Ovary (tissue), 9 donors: ENCODE measurements around the gene SFI1. TPM values are rescaled to one million over a fixed set of nuclear protein-coding genes. Genes with fewer than 3 reads are reported as not detected.
A peak's percentile ranks its signal among the peaks of the same experiment; 100 is the strongest.
"Not testable (repeated sequence)": the region's sequence is repeated elsewhere in the genome, so short reads cannot be mapped to it uniquely, and the experiment has no call there.

ENCODE experiments used
- DNase-seq, 5 donors: peaks; one replicate each; pipeline ENCODE4 v3.0.0-alpha.2; 2019 to 2020
- H3K27ac ChIP-seq, 2 donors: fragments of 200-600 bp; one replicate each; pipeline versions ENCODE4 v1.5.1 to v1.8.0; 2019 to 2022
- H3K27me3 ChIP-seq: fragments of 200-600 bp; one replicate; pipeline ENCODE4 v1.8.0; 2022
- H3K36me3 ChIP-seq: fragments of 200-600 bp; sonication (generic); one replicate; pipeline ENCODE4 v1.5.1; 2019
- H3K4me1 ChIP-seq: one replicate; pipeline ENCODE4 v1.8.1; 2013; ENCODE audit warnings: mild to moderate bottlenecking, moderate library complexity; ENCODE audit not compliant: insufficient read depth
- H3K4me3 ChIP-seq: fragments of 200-600 bp; sonication (generic); one replicate; pipeline ENCODE4 v1.5.1; 2017
- H3K9me3 ChIP-seq, 2 donors: fragments of 200-600 bp in 1 of 2; sonication (generic) in 1 of 2; one replicate each; pipeline versions ENCODE4 v1.5.1 to v1.8.1; 2013 to 2019; ENCODE audit warnings: mild to moderate bottlenecking in 1 of 2, moderate library complexity in 1 of 2
- EP300 ChIP-seq: sonication (generic); formaldehyde crosslinking; IDR thresholded peaks from one replicate; pipeline ENCODE4 v1.6.1; 2017; ENCODE audit warnings: antibody characterized with exemption
- POLR2A ChIP-seq: fragments of 450-650 bp; IDR thresholded peaks from one replicate; pipeline ENCODE4 v1.6.1; 2017; ENCODE audit warnings: antibody characterized with exemption, mild to moderate bottlenecking, moderate library complexity
- WGBS, 3 donors: extraction: QIAGEN DNeasy Blood & Tissue Kit in 1 of 3; methylation state at CpG; one replicate each; pipeline versions ENCODE4 v1.1.5 to v1.1.7; 2013 to 2017; 5-methylcytosine and 5-hydroxymethylcytosine counted together
- intact Hi-C, 4 donors: fragments of 100-400 bp; cut with DNase I; formaldehyde crosslinking; loops; one replicate each; pipeline versions ENCODE4 v1.11.0 to v1.15.1; 2022 to 2023
- polyA plus RNA-seq, 2 donors: library from polyadenylated mRNA; stranded (reverse); fragments of 200-250 nt in 1 of 2; fragments of 350-450 nt in 1 of 2; fragmentation: Illumina TruSeq in 1 of 2; extraction: RNeasy Lipid Tissue Mini Kit (QIAGEN cat#74804) in 1 of 2; gene quantifications; one replicate each; pipeline ENCODE4 v1.2.3, GENCODE V29; 2013 to 2014
- total RNA-seq, 7 donors: library from RNA; depleted of rRNA in 2 of 7; stranded (reverse); fragments of >200 nt in 2 of 7; fragmentation: NEBNext Ultra II Directional in 3 of 7; extraction: Animal tissue kit (Norgen Biotek cat#: 25700) in 3 of 7; gene quantifications; one replicate each; pipeline versions ENCODE4 v1.1.0 to v1.2.4, GENCODE V29; 2016 to 2023
- TF ChIP-seq, protein P1 (sequence below), 3 donors: fragments of 450-650 bp in 2 of 3; fragments of 200-600 bp in 1 of 3; IDR thresholded peaks; one replicate each; pipeline versions ENCODE4 v1.5.1 to v1.8.0; 2016 to 2022; ENCODE audit warnings: antibody characterized with exemption in 3 of 3, mild to moderate bottlenecking in 1 of 3
- donor health status: DM: no; HTN: no; CAD: no; lungs with moderate emphysema.
- donor health status: DM: no; HTN: no; CAD: no.
- donor health status: Bipolar disorder and iron deficiency.
- donor health status: DM: yes; HTN: yes; CAD: no.
- donor health status: DM: no; HTN: no; CAD: no.
- donor health status: DM: yes; HTN: yes; CAD: no.

The SFI1 gene
- total and polyA plus RNA-seq, 9 donors, result 10.8 to 33.9 (median 25.2) TPM

DNA sequence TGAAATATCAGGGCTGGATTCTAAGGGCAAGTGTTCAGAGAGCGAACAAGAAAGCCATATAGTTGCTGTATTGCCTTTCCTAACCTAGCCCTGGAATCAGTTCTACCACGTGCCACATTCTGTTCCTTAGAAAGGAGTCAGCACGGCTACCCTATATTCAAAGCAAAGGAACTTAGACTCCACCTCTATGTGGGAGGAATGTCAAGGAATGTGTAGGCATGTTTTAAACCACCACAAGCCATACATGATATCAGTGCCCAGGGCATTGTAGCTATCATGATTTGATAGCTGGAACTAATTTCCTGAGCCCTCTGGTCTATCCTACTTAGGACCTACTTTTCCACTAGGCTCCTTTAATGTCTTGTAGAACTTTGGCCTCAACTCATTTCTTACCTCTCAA is 4.2 kb upstream of the SFI1 start:
- peaks cover 4% of the 10 kb centered on the region for H3K4me1 ChIP-seq
- TF ChIP-seq POLR2A (no peak), EP300 (no peak)
- TF ChIP-seq, protein P1, sequence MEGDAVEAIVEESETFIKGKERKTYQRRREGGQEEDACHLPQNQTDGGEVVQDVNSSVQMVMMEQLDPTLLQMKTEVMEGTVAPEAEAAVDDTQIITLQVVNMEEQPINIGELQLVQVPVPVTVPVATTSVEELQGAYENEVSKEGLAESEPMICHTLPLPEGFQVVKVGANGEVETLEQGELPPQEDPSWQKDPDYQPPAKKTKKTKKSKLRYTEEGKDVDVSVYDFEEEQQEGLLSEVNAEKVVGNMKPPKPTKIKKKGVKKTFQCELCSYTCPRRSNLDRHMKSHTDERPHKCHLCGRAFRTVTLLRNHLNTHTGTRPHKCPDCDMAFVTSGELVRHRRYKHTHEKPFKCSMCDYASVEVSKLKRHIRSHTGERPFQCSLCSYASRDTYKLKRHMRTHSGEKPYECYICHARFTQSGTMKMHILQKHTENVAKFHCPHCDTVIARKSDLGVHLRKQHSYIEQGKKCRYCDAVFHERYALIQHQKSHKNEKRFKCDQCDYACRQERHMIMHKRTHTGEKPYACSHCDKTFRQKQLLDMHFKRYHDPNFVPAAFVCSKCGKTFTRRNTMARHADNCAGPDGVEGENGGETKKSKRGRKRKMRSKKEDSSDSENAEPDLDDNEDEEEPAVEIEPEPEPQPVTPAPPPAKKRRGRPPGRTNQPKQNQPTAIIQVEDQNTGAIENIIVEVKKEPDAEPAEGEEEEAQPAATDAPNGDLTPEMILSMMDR (IDR thresholded peaks at IDR 0.05), result no peak

DNA sequence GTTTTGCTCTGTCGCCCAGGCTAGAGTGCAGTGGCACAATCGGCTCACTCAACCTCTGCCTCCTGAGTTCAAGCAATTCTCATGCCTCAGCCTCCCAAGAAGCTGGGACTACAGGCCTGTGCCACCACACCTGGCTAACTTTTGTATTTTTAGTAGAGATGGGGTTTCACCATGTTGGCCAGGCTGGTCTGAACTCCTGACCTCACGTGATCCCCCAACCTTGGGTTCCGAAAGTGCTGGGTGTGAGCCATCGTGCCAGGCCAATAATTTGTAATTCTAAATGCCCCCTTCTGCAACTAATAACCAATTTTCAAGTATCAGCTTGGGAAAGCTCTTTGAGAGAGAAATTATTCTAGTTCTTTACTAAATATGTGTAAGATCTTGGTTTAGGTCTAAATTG is 3.0 kb upstream of the SFI1 start:
- intact Hi-C loops, DNase-seq, H3K9me3 ChIP-seq, H3K27me3 ChIP-seq, H3K4me1 ChIP-seq, H3K27ac ChIP-seq, H3K36me3 ChIP-seq, H3K4me3 ChIP-seq: not testable (repeated sequence)
- 92 to 93% (median 92%) methylated on average over 5 of the region's 5 CpGs for WGBS, 3 donors

More for the DNA sequence above, 4.2 kb upstream of the SFI1 start:
- no peak for DNase-seq
- WGBS, 3 donors, result 67 to 69% (median 69%) methylated on average over 3 of the region's 3 CpGs
- no peaks in the 10 kb centered on the region for H3K9me3 ChIP-seq
- no peaks in the 10 kb centered on the region for H3K27me3 ChIP-seq
- H3K27ac ChIP-seq, result no peak overlapping the region
- H3K36me3 ChIP-seq, result no peaks in the 10 kb centered on the region
- no peak overlapping the region for H3K4me3 ChIP-seq
- intact Hi-C loops, result no loop called here

DNA sequence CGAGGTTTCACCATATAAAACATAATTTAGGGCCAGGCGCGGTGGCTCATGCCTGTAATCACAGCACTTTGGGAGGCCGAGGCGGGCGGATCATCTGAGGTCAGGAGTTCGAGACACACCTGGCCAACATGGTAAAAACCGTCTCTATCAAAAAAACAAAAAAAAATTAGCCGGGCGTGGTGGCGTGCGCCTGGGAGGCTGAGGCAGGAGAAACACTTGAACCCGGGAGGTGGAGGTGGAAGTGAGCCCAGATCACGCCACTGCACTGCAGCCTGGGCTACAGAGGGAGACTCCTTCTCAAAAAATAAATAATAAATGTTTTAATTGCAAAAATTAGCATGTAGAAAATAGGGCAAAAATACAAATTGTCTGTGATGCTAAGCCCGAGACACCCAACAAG is 993 bp upstream of the SFI1 start:
- Histone ChIP-seq H3K9me3 (no peaks in the 10 kb centered on the region), H3K4me3 (peak overlapping the region; percentile 84), H3K36me3 (no peaks in the 10 kb centered on the region), H3K4me1 (no peaks in the 10 kb centered on the region), H3K27ac (peak overlapping the region in 1 of 2 donors; percentile 77), H3K27me3 (no peaks in the 10 kb centered on the region)
- peak in 1 of 5 donors; percentile 13 for DNase-seq
- 46 to 60% (median 54%) methylated on average over 15 of the region's 15 CpGs for WGBS, 3 donors
- intact Hi-C loops, result no loop called here
- no peak for TF ChIP-seq EP300
- no peak for TF ChIP-seq POLR2A
- TF ChIP-seq, protein P1 (IDR thresholded peaks at IDR 0.05), result no peak

DNA sequence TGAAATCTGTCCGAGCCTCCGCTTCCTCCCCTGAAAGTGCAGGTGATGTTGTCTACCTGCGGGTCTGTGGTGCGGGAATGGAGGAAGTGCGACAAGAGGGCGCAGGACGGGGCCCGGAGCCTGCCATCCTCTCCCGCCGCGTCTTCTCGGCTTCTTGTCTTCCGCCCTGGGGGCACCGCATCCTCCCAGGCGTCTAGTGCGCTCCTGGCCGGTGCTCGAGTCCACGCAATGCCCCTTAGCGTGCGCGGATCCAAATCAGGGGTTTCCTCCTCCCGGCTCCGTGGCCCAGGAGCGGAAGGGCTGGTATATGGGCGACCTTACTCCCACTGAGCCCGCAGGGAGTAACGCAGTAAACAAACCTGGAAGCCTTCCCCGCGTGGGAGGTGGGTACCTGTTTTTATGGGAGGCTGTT is 405 bp downstream of the SFI1 start:
- TF ChIP-seq, protein P1 (IDR thresholded peaks at IDR 0.05), result no peak
- no peak for TF ChIP-seq EP300
- TF ChIP-seq POLR2A, result no peak
- Histone ChIP-seq H3K9me3 (no peaks in the 10 kb centered on the region), H3K4me1 (no peaks in the 10 kb centered on the region), H3K36me3 (no peaks in the 10 kb centered on the region), H3K27me3 (no peaks in the 10 kb centered on the region), H3K27ac (peak overlapping the region in 1 of 2 donors; percentile 77), H3K4me3 (peak overlapping the region; percentile 84)
- 0 to 1% (median 1%) methylated on average over 28 to 30 of the region's 30 CpGs for WGBS, 3 donors
- peak in 1 of 5 donors; percentile 50 for DNase-seq
- intact Hi-C loops, result no loop called here

DNA sequence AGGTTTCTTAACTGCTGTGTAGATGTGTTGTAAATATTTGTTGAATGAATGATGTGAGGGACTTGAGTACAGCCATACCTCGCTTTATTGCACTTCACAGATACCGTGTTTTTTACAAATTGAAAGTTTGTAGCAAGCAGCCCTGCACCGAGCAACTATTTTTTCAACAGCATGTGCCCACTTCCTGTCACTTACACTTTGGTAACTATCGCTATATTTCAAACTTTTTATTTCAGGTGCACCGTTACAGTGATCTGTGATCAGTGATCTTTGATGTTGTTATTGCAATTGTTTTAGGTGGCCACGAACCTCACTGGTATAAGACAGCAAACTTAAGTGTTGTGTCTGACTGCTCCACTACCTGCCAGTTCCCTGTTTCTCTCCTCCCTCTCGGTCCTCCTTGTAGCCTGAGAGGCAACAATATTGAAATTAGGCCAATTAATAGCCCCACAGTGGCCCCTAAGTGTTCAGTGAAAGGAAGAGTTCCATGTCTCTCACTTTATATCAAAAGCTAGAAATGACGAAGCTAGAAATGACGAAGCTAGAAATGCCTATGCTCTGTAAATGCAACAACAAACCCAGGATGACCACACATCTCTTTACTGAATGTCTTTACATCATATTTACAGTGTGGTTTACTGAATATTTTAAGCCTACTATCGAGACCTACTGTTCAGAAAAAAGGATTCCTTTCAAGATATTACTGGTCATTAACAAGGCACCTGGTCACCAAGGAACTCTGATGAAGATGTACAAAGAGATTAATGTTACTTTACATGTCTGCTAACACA is 1.0 kb downstream of the SFI1 start:
- TF ChIP-seq EP300, result no peak
- TF ChIP-seq POLR2A, result no peak
- TF ChIP-seq, protein P1 (IDR thresholded peaks at IDR 0.05), result no peak
- Histone ChIP-seq H3K9me3 (no peaks in the 10 kb centered on the region), H3K36me3 (no peaks in the 10 kb centered on the region), H3K4me3 (peak overlapping the region; percentile 84), H3K27me3 (no peaks in the 10 kb centered on the region), H3K27ac (no peak overlapping the region), H3K4me1 (no peaks in the 10 kb centered on the region)
- no peak for DNase-seq
- WGBS, 3 donors, result 83 to 90% (median 88%) methylated on average over 10 of the region's 10 CpGs
- intact Hi-C loops, result no loop called here
